ENCODE measurements around the gene IRF9. TPM values are rescaled to one million over a fixed set of nuclear protein-coding genes. Genes with fewer than 3 reads are reported as not detected.

The IRF9 gene
- 36.3 and 39.8 TPM in 2 replicates for total RNA-seq

GRCh38 chr14:24160850-24161804, at the start of gene IRF9:
TSS of gene IRF9 (plus strand) at chr14:24161265. CDS start at chr14:24162145, 880 bp downstream.

GRCh38 chr14:24114532-24115421, 46.3 kb upstream of the IRF9 start, which contains the start of the genes DCAF11 and NRL:
TSS of gene DCAF11 (plus strand) at chr14:24114777. CDS start at chr14:24115595, 818 bp downstream.
TSS of gene NRL (minus strand) at chr14:24114949. CDS start at chr14:24082848, 32,101 bp downstream.

GRCh38 chr14:24130380-24130716, 30.7 kb upstream of the IRF9 start, which contains the start of gene FITM1:
TSS of gene FITM1 (plus strand) at chr14:24130659. CDS start at chr14:24131564, 905 bp downstream.

GRCh38 chr14:24135834-24136683, 25.0 kb upstream of the IRF9 start, which contains the start of gene PSME1:
TSS of gene PSME1 (plus strand) at chr14:24136194. CDS start at chr14:24136263, 69 bp downstream.

GRCh38 chr14:24141097-24141880, 19.8 kb upstream of the IRF9 start, which contains the start of gene EMC9:
TSS of gene EMC9 (minus strand) at chr14:24141591. CDS start at chr14:24141304, 287 bp downstream.

GRCh38 chr14:24146453-24146977, 14.6 kb upstream of the IRF9 start, which contains the start of gene PSME2:
TSS of gene PSME2 (minus strand) at chr14:24146610. CDS start at chr14:24146581, 29 bp downstream.

GRCh38 chr14:24146978-24147760, 13.9 kb upstream of the IRF9 start, which contains the start of gene RNF31:
TSS of gene RNF31 (plus strand) at chr14:24147498. CDS start at chr14:24147699, 201 bp downstream.

GRCh38 chr14:24171422-24172260, 10.6 kb downstream of the IRF9 start, which contains the start of gene REC8:
TSS of gene REC8 (plus strand) at chr14:24172080. CDS start at chr14:24172553, 473 bp downstream.

GRCh38 chr14:24188251-24189058, 27.4 kb downstream of the IRF9 start, which contains the start of gene IPO4:
TSS of gene IPO4 (minus strand) at chr14:24188816. CDS start at chr14:24188787, 29 bp downstream.

GRCh38 chr14:24195186-24196070, 34.4 kb downstream of the IRF9 start, which contains the start of gene TM9SF1:
TSS of gene TM9SF1 (minus strand) at chr14:24195441. CDS start at chr14:24195019, 422 bp downstream.

GRCh38 chr14:24212924-24213865, 52.1 kb downstream of the IRF9 start, which contains the start of gene CHMP4A:
TSS of gene CHMP4A (minus strand) at chr14:24213488. CDS start at chr14:24213439, 49 bp downstream.

GRCh38 chr14:24215495-24216344, 54.7 kb downstream of the IRF9 start, which contains the start of gene MDP1:
TSS of gene MDP1 (minus strand) at chr14:24216066. CDS start at chr14:24215955, 111 bp downstream.

Measured in bronchus fibroblast of lung (primary cell).